ENCODE results near the gene PER2. TPM values are rescaled to one million over a fixed set of nuclear protein-coding genes. Genes with fewer than 3 reads are reported as not detected.

PER2 gene
- total RNA-seq, 4 donors from 2014 or later, result 8.2 to 18.6 (median 9.8) TPM

- Histone ChIP-seq H3K9me3 (no peaks in the 10 kb centered on the region), H3K4me1 (peaks cover 0 to 39% (median 19%) of the 10 kb centered on the region in 4 donors), H3K4me3 (no peak overlapping the region), H3K27me3 (peaks cover 0 to 19% of the 10 kb centered on the region in 2 donors), H3K36me3 (no peaks in the 10 kb centered on the region), H3K27ac (no peak overlapping the region)
- no peak for TF ChIP-seq EP300 (IDR thresholded peaks at IDR 0.05)
- TF ChIP-seq POLR2A (IDR thresholded peaks at IDR 0.05), result no peak
- no peak for TF ChIP-seq CTCF (IDR thresholded peaks at IDR 0.05)
- WGBS, 2 donors, result 84 to 98% methylated on average over 5 of the region's 5 CpGs
- DNase-seq (ENCODE audit: low spot score in 2 of 2), result no peak
Measured at GRCh38 chr2:238238311-238238765, 50.1 kb downstream of the PER2 start.

GRCh38 chr2:238237431-238238135 is 50.8 kb downstream of the PER2 start:
- 86% methylated on average over 10 of the region's 11 CpGs for WGBS, 2 donors
- no peaks in the 10 kb centered on the region for H3K9me3 ChIP-seq
- no peak overlapping the region for H3K27ac ChIP-seq
- TF ChIP-seq EP300 (IDR thresholded peaks at IDR 0.05) (no peak), CTCF (IDR thresholded peaks at IDR 0.05) (no peak), POLR2A (IDR thresholded peaks at IDR 0.05) (no peak)
- H3K27me3 ChIP-seq, result peaks cover 0 to 19% of the 10 kb centered on the region in 2 donors
- H3K36me3 ChIP-seq, result no peaks in the 10 kb centered on the region
- peaks cover 0 to 31% (median 12%) of the 10 kb centered on the region in 4 donors for H3K4me1 ChIP-seq
- H3K4me3 ChIP-seq, result no peak overlapping the region
- DNase-seq (ENCODE audit: low spot score in 2 of 2), result no peak

GRCh38 chr2:238236571-238236970 is 51.8 kb downstream of the PER2 start:
- Histone ChIP-seq H3K9me3 (no peaks in the 10 kb centered on the region), H3K4me1 (peaks cover 0 to 29% (median 10%) of the 10 kb centered on the region in 4 donors), H3K4me3 (no peak overlapping the region), H3K36me3 (no peaks in the 10 kb centered on the region), H3K27me3 (peaks cover 0 to 19% of the 10 kb centered on the region in 2 donors), H3K27ac (no peak overlapping the region)
- WGBS, 2 donors, result 81 to 86% methylated on average over 4 of the region's 4 CpGs
- DNase-seq (ENCODE audit: low spot score in 2 of 2), result no peak
- TF ChIP-seq POLR2A (IDR thresholded peaks at IDR 0.05) (no peak), EP300 (IDR thresholded peaks at IDR 0.05) (no peak), CTCF (IDR thresholded peaks at IDR 0.05) (no peak)

- Histone ChIP-seq H3K27ac (no peak overlapping the region), H3K27me3 (peaks cover 0 to 19% of the 10 kb centered on the region in 2 donors), H3K4me1 (peaks cover 0 to 28% (median 10%) of the 10 kb centered on the region in 4 donors), H3K4me3 (no peak overlapping the region), H3K36me3 (no peaks in the 10 kb centered on the region), H3K9me3 (no peaks in the 10 kb centered on the region)
- 90 to 94% methylated on average over 6 to 7 of the region's 7 CpGs for WGBS, 2 donors
- no peak for DNase-seq (ENCODE audit: low spot score in 2 of 2)
- TF ChIP-seq POLR2A (IDR thresholded peaks at IDR 0.05), result no peak
- no peak for TF ChIP-seq EP300 (IDR thresholded peaks at IDR 0.05)
- TF ChIP-seq CTCF (IDR thresholded peaks at IDR 0.05), result no peak
Measured at GRCh38 chr2:238235856-238236255, 52.6 kb downstream of the PER2 start.

- no peaks in the 10 kb centered on the region for H3K9me3 ChIP-seq
- no peak for DNase-seq (ENCODE audit: low spot score in 2 of 2)
- TF ChIP-seq CTCF (IDR thresholded peaks at IDR 0.05) (no peak), EP300 (IDR thresholded peaks at IDR 0.05) (no peak), POLR2A (IDR thresholded peaks at IDR 0.05) (no peak)
- peaks cover 0 to 16% of the 10 kb centered on the region in 2 donors for H3K27me3 ChIP-seq
- no peak overlapping the region for H3K4me3 ChIP-seq
- no peaks in the 10 kb centered on the region for H3K36me3 ChIP-seq
- WGBS, 2 donors, result 62 to 78% methylated on average over 11 of the region's 11 CpGs
- no peak overlapping the region for H3K27ac ChIP-seq
- H3K4me1 ChIP-seq, result peaks cover 0 to 28% (median 12%) of the 10 kb centered on the region in 4 donors
Measured at GRCh38 chr2:238235331-238235732, 53.1 kb downstream of the PER2 start.
